DMS153 (cell line): ENCODE data around the gene FAM107B.

ENCODE experiments used
- DNase-seq: peaks from one replicate; lab custom pipeline; 2025; lab: John Stamatoyannopoulos, UW

FAM107B gene

DNA sequence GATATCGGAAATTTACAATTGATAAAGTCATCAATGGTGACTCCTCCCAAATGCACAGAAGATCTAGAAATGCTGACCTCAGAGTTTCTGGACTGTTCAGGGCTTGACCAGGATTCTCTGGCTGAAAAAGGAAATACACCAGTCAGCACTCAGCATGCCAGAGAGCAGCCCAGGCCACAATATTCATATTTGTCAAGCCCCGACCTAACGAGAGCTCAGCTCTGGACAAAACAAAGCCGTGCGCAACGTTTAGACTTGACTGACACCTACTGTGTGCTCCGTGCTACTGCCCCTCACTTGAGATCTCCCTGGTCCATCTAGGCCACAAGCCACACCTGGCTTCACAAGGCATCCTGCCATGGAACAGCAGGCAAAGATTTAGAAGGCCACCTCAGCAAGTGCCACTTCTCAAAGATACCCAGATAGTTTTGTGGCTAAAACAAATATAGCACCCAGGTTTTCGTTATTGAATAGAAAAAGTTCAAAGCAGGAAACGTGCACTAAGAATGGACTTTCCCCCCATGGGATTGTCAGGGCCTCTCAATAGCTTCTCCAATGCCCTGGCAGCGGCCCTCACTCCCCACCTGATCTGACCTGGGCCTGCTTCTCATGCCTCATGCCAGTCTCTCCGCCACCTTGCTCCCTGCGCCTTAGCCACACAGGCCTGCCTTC lies 218.3 kb downstream of the FAM107B start:
- no peak for DNase-seq

DNA sequence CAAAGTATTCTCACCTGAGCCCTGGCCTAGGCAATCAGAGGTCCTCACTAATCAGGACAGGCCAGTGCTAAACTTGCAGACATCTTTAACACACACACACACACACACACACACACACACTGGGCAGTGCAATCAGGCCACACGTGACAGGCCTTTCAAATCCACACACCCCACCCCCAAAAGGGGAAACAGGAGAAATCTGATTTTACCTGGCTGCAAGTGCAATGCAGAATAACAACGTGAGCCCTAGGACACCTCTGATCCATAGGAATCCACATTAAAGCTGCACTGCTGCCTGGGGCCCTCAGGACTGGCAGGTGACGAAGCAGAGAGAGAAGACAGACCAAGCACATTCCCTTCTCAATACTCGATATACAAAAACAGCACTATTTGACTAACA lies 218.9 kb downstream of the FAM107B start:
- DNase-seq = no peak

DNA sequence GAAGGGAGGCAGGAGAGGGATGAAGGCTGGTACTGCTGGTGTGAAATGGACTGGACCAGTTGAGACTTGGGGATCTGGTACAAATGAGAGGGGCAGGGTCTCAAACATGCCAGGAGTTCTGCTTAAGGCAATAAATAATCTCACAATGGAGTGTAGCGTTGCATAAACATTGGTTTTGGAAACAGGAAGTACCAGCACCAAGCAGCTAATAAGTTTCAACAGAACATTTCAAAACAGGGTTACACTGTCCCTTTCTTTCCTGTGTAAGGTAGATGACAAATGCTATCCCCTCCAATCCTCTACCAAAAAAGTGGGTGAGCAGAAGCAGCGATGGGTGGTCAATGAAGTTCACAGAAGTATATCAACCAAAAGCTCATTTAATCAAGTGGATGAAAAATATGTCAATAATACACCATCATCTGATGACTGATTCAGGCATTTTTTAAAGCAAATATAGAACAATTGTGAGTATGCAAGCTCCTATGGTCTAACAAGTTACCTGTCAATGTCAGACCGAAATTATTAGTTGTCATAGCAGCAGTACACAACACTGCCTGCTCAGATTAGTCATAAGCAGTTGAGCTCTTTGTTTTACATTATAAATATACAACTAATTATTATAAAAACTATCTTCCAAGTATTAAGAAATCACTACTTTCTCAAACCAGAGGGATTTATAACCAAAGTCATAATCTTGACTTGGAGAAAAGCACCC lies 220.0 kb downstream of the FAM107B start:
- no peak for DNase-seq

DNA sequence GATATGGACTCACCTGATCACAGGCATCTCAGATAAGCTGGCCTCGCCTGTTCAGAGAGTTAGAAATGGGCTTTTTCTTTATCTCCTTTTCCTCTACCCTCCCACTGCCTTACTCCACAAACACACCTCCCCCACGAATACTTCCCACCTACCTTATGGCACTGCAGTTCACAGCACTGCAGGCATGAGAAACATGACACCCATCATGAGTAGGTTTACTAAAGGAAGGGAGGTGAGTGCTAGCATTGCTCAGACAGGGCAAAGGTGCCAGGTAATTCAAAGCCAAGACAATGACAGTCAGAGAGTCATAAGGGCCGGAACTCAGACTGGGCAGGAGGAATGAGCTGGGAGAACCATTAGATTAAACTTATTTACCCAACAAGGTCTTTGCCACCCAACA lies 220.6 kb downstream of the FAM107B start:
- DNase-seq = peak; percentile 13

DNA sequence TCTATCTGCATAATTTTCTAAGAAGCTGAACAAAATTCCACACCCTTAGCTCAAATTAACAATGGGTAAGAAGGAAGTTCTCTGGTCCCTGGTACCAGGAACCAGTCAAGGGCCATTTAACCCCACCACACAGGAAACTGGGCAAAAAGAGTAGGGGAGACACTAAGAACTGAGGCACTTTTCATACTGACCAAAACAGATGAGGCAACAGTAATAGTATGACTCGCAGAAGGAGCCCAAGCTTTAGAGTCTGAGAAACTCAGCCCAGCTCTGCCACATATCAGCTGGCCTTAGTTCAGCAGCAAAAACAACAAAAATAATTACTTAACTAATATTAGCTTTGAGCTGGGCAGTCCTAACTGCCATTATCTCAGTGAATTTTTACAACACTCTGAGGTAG lies 221.2 kb downstream of the FAM107B start:
- no peak for DNase-seq

DNA sequence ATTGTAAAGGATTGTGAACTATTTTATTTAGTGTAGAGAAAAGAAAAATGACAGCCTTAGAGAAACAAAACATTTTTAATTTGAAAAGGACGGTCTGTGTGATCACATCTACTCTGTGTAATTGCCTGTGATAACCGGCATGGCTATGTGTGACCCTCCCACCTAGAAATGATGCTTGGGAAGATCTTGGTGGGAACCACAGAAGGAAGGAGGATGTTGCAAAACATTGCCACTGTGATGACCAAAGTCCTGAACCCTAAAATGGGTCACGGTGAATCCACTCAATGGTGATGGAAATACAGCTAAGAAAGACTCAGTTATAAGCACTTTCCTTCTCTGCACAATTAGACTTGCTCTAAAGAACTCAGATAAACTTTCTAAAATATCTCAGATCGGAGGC lies 222.7 kb downstream of the FAM107B start:
- DNase-seq = no peak

DNA sequence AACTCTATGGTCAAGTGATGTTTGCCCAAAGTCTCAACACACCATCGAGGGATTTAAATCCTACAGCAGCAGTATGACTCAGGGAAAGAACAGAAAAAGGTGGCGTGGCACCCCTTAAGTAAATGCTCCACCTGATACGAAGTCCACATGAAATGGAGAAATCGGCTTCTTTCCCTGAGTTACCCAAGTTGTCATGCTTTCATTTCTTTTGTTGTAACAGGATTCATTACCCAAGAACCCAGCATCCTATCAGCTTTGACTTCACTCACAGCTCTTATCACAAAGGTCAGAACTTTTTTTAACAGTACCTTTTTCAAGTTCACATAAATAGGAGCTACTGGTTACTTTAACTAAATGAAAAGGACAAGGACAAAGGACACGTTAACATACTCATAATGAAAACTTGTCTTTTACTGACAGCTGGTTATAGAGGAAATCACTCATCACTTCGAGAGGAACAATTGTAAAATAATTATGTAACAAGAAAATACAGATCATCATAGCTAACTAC lies 224.2 kb downstream of the FAM107B start:
- DNase-seq = no peak

DNA sequence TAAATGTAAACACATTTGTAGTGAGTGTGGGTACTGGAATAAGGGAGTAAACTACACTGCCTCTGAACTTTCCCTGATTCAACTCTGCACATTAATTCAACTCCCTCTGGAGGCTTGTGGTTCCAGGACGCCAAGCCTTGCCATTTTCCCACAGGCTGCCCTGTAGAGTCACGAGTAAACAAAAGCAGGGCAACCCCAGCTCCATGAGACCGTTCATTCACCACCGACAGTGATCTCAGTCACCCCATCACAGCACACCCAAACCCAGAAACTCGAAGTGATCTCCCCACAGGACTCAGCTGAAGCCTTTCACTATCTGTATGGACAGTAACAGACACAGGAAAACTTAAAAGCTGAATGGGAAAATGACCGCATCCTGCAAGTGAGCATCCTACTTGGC lies 225.2 kb downstream of the FAM107B start:
- no peak for DNase-seq

DNA sequence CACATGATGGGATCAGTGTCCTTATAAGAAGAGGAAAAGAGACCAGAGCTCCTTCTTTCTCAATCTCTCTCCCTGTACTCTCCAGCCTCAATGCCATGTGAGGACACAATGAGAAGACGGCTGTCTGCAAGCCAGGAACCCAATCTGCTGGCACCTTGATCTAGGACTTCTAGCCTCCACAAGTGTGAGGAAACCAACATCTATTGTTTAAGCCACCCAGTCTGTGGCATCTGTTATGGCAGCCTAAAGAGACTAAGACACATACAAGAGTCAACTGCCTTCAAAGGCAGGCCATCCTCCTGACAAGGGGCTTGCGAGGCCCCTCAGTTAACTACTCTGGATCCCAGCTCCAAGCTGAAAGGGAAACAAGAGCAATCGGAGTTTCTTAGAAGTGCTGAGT lies 225.7 kb downstream of the FAM107B start:
- DNase-seq = no peak

DNA sequence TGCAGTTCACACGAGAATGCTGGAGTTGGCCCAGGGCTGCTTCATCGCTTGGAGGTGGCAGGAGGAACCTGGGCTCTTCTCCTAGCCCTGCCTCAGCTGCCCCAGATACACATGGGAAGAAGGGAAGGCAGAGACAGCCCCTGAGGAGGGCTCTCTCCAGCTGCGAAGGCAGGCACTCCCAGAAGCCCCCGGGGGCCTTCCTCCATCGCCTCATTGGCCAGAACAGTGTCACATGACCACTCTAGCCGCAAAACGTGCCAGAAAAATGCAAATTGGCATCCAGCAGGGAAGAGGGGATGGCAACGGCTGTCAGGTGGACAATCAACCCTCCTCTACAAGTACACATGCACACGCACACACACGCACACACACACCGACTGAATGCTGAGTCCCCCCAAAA lies 226.2 kb downstream of the FAM107B start:
- no peak for DNase-seq

DNA sequence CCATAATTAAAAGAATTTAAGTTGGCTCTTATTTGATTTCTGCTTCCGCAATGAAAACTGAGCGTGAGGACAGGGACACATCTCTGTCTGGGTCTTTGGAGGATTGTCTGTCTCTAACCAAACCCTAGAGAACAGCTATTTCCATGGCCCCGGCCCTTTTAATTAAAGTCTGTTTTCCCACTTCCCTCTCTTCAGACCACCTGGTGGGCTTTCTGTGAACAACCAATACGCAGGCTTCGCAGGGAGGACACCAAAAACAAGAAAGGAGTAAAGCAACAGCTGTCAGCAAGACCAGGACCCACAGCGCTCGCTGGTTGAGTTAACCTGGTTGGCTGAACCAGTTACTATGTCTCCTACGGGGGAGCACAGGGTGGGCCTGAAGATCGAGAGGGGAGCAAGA lies 226.9 kb downstream of the FAM107B start:
- DNase-seq = no peak

DNA sequence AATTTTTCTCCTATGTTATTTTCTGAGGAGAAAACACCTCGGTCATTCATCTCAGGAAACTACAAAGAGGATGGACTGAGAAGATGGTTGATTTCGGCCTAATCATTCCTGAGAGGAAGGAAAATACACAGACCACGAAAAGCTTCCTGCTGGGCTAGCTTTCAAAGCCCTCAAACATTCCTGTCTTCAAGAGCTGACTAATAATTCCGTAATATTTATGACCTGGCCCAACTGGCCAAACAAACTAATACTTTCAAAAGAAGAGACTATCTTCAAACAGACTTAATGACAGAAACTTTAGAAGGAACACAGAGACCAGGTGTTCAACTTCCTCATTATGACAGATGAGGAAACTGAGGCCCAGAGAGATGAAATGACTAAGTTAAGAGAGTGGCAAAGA lies 228.9 kb downstream of the FAM107B start:
- no peak for DNase-seq

DNA sequence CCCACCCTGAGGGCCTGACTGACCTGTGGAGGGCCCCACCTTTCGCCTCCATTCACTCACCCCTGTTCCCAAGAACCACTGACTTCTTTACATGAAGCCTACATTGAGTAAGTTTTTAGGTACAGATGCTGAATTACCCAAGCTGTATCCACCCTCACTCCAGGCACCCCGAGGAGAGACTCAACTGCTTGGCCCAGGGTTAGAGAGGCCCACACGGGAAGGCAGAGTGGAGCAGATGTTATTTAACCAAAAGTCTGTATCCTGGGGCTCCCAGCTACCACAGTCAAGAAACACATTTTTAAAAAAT lies 230.8 kb downstream of the FAM107B start:
- DNase-seq = no peak

DNA sequence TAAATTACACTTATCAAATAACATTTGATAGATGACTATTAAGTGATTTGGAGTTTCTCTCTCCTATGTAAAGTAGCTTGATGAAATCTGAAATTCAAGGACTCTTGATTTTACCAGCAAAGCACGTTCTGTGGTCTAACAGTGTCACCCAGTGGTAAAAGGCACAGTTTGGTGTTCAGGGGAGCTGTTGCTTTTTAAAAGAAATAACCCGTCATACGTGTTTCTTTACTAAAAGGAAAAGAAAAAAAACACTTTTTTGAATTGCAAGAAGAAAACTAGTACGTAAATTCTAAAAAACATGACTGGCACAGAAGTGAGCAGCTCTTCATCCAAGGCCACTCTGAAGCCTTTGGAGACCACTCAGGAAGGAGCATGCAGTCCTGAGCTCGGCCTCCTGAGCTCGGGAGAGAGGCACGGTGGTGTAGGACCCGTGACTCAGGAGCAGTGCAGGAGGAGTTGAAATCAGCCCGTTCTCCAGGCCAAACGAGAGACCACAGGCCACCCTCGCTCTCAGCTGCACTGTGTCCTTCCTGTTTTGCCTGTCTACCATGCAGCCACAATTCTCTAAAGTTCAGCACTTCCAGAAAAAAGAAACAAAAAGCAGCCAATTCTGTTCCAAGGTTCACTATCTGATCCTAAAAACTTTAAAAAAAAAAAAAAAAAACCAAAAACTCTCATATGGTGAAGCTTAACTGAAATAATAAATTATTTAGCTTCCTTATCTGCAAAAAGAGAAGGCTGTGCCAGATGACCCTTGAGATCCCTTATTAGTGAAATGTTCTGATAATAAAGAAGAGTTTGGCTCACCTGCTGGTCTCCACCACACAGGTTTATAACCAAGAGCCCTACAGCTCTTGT lies 231.4 kb downstream of the FAM107B start:
- DNase-seq = no peak

DNA sequence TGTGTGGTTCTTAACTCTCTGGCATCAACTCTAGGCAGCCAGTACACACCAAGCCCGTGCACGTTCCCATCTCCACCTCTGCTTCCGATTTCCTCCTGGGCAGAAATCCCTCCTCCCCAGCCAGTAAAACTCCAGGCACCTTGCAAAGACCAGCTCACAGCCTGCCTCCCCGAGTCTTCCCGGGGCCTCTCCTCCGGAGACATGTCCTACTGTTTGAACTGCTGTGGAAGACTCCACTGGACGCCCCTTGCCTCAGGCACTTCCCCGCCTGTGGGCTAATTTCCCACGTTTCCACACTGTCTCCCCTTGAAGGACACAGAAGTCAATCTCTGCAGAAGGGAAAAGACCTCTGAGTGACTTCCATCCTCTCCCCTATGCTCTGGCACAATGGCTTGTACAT lies 233.3 kb downstream of the FAM107B start:
- DNase-seq = no peak

DNA sequence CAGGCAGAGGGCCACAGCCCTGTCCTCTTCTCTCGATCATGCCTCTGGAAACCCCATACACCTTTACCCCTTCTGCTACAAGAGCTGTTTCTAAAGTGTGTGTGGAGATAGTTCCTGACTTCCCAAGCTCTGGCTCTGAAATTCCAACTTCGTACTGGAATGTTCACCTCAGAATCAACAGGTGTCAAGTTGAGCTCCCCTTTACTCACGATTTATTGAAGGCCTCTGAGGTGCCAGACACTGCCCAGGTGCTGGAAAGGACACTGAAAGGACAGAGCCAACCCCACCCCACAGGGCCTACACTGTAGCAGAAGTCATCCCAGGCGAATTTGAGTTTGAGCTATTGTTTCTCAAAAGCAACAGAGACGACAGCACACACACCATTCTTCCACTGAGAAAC lies 234.1 kb downstream of the FAM107B start:
- DNase-seq = no peak

DNA sequence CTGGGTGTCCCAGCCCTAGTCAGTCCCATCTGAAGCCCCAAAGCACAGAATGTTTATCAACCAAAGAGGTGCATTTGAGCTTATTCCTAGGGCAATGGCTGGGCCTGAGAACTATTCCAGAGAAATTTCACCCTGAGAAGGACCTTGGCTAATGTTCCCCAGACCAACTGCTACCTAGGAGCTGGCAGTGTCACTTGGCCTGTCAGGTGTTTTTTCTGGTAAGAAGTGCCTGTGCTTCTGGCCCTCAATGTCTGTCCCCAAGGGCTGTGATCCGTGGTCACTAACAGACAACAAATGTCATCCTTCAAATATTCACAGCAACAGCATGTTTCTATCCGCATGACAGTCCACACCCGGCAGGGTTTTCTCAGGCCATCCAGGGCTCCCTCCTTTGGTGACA lies 234.6 kb downstream of the FAM107B start:
- no peak for DNase-seq

DNA sequence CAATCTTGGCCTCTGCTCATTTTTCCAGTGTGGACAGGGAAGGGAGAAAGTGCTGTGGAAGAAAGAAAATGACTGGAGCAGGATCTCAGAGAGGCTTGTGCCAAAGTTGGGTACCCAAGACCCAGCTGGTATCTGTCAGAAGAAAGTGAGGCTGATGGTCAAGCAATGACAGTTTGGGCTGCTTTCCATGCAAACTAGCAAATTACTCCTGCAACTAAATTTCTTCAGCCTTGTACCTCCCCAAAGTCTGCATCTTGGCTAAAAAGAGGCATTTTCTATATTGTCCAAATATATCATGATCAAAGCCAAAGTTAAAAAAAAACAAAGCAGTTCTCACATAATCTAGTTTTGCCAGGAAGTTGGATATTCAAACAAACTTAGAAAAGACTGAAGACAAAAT lies 235.5 kb downstream of the FAM107B start:
- no peak for DNase-seq

DNA sequence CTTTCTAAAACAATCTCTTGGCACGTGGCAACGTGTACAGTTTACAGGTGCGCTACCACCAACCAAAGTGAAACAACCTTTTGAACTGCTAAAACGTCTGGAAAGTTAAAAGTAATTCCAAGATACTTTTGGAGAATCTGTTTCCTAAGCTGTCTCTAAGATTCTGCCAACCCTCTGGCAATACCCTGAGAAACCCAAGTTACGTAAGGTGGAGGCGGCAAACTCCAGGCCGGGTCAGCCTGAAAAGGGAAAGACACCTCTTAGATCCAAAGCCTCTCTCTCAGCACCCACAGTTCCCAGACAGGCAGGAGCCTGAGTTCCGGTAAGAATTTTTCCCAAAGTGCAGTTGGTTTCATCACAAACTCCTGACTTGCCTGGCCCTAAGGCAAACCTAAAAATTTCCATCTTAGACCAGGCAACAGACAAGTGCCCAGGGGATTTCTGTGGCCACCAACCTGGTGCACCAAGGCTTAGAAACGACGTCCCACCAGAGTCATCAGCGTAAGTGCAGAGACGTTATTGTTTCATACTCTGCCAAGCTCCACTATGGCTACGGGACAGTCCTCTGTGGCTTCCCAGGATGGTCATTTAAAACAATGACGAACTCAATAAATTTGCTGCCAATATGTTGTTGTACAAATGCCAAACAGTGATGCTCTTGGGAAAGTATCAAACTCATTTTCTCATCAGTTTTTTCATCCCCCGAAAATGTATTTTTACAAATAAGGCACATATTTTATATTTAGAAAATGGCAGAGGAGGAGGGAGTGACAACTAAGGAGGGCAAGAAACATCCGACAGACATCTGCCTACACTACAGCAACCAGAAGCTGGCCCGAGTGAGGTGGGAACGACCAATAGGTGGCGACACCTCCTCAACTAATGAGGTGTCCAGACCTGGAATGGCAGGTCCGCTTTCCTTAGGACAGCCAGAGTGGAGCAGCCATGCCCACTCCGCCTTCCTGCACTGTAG lies 238.2 kb downstream of the FAM107B start:
- DNase-seq = no peak

DNA sequence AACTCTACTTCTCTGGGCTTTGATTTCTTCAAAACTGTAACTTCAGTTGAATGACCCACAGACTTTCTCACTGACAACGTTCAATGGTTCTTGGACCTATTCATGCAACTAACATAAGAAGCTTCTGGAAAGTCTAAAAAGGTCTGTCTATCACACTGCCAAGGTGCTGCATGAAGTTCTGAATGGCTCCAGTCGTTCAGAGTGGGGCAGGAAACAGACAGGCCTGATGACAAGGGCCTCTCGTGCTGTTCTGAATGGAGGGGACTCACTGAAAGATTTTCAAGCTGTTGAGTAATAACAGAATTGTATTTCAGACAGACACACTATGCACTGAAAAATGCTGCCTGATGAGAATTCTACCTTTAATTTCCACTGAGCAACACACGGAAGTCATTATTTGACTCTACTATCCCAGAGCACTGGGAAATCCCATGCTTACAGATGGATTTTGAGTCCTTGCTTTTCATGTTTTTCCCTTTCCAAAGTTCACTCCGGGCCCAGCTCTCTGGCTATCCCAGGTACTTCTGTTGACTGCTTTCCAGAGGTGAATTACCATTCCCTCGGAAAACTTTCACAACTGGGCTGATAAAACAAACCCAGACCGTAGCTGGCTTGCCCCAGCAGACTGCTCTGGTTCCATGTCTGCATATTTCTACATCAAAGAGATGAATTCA lies 239.1 kb downstream of the FAM107B start:
- DNase-seq = no peak

DNA sequence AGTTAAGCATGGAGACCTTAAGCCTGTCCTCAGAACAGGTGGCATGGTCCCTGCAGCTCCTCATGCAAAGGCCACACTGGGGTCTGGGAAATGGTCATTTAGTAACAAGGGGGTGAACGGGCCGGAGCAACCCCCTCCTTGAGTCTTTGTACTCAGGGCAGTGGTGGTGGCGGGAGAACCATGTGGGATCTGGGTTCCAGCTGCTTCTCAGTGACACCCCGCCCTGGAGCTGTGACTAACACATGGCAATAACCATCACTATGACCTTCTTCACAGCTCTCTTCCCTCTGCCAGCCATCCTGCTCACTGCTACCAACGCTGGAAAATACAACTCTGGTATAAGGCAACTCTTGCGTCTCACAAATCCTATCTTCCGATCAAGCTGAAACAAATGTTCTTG lies 240.5 kb downstream of the FAM107B start:
- no peak for DNase-seq
